NCI-H2081 (cell line): ENCODE measurements around the gene EPN2.
"Not testable (repeated sequence)": the region's sequence is repeated elsewhere in the genome, so short reads cannot be mapped to it uniquely, and the experiment has no call there.

Source experiments
- DNase-seq, 2 experiments: peaks; one replicate each; lab custom pipeline; 2025; lab: John Stamatoyannopoulos, UW

Gene EPN2

DNA sequence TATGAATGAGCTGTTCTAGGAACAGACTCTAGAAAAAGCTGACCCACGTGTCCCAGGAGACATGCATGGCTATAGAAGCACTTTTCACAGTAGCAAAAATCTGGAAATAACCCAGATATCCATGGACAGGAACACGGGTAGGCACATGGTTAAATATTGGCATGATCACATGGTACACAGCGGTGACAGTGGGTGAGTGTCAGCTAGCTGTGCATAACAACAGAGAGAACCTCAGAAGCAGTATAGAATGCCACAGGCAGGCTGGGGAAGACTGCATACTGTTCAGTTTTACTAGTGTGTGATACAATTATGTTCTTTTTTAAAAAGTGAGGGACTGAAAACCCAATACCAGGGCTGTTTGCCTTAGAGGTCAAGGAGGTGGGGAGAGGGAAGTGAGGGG is 31.4 kb downstream of the EPN2 start:
- no peak for DNase-seq

- DNase-seq = no peak
Measured at GRCh38 chr17:19269106-19269505, 31.9 kb downstream of the EPN2 start.

DNA sequence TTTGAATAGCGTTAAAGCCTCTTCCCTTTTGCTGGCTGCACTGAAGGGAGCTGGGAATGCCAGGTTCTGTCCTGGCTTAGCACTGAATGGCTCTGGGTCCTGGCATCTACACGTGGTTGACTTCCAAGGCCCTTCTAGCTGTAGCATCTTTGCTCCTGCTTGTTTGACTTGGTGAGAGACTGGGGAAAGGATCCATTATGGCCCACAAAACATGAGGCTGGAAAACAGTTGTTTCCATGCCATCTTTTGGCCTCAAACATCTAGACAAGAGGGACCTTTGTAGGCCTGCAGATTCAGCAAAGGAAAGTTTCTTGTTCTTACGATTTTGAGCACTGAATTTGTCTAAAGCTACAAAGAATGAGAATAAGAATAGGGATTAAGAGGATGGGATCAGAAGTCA is 32.5 kb downstream of the EPN2 start:
- DNase-seq = no peak

DNA sequence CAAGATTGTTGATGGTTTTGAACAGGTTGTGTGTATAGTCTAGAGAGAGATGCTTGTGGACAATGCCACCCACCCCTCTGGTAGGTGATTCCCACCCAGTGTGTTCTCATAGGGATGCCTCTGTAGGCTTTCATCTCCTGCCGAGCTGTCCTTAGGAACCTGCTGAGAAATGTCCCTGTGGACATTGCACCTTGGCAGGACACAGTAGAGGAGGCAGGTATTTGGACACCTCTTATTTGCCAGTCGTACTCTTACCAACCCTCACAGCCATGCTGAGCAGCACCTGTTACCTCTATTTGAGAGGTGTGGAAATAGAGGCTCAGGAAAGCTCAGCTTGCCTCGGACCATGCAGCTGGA is 33.2 kb downstream of the EPN2 start:
- DNase-seq = no peak

DNA sequence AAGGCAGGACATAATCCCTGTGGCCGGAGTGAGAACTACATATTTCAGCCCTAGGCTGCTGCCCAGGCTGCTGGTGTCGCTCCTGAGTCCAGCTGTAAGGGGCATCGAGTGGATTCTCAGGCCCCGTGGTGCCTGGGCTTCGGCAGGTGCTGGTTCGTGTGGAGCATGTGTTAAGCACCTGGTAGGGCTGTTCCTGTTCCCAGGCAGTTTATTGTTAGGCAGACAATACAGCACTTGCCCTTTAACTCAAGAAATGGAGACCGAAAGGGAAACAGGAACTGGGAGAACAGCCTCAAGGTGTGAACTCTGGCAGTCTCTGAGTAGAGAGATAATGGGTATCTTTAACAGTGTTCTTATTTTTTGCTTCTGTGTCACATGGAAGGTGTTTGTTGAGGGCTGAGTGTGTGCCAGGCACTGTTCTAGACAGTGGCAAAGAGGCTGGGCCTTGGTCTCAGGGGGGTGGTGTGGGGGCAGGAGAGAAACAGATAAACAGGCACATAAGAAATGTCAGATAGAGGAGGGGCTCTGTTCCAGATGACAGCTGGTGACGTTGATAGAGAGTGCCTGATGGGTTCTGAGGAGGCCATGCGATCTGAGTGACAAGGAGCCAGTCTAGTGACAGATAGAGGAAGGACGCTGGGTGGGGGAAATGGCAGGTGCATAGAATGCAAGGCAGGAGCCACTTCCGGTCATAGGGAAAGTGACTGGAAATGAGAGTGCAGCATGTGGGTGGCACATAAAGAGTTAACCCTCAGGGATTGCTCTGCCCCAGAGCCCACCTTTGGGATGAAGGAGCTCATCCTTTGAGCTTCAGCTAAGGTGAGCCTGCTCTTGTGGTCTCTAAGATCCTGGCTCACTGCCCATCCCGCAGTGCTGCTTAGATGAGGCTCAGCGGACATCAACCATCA is 33.8 kb downstream of the EPN2 start:
- DNase-seq = no peak

GRCh38 chr17:19271780-19272357 is 34.7 kb downstream of the EPN2 start:
- DNase-seq = no peak

DNA sequence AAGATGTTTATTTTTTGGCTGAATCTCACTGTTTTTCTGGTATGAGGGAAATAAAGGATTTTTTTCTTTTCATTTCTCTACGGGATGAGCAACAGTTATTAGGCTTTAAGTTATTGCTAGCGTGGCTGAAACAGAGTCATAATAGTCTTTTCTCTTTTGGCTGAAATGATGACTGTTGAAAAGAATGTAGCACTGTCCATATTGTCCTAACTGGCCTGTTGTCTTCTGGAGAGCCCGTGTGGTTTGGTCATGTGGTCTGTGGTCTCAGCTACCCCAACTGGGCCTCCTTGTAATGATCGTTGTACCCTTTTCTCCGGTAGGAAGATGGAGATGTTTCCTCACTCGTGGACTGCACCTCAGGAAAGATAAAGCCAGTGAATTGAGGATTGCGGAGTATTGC is 36.6 kb downstream of the EPN2 start:
- no peak for DNase-seq

DNA sequence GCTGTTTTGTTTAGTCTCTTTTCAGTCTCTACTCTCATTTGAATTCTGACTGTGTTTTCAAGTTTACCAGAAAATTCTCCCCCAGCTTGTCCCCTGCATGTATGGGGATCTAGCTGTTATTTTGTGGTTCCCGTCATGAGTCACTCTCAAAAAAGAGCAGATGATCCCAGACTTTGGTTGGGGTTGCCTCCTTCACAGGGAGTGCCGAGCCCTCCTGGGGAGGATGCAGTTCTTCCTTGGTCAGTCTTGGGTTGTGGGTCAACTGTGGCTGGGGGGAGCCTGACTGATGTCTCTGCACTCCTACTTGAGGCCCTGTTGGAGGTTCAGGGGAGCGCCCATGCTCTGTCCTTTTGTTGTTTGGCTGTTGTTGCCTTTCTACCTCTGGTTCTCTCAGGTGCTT is 37.7 kb downstream of the EPN2 start:
- no peak for DNase-seq

GRCh38 chr17:19275457-19276127 is 38.4 kb downstream of the EPN2 start:
- DNase-seq = no peak

DNA sequence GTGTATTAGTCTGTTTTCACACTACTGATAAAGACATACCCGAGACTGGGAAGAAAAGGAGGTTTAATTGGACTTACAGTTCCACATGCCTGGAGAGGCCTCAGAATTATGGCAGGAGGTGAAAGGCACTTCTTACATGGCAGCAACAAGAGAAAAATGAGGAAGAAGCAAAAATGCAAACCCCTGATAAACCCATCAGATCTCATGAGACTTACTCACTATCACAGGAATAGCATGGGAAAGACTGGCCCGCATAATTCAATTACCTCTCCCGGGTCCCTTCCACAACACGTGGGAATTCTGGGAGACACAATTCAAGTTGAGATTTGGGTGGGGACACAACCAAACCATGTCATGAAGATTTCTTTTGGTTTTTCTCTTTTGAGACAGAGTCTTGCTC is 41.1 kb downstream of the EPN2 start:
- DNase-seq = not testable (repeated sequence)

DNA sequence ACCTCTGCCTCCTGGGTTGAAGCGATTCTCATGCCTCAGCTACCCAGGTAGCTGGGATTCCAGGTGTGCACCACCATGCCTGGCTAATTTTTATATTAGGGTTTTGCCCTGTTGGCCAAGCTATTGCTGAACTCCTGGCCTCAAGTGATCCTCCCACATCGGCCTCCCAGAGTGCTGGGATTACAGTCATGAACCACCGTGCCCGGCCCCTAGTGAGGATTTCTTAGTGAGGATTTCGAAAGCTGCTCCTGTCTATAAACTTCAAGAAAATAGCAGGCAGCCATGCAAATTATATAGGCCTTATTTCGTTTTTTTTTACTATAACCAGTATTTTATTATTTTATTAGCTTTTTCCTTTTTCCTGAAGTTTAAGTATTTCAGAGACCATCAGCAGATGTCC is 41.6 kb downstream of the EPN2 start:
- no peak for DNase-seq

- DNase-seq = no peak
Measured at GRCh38 chr17:19281161-19281560, 44.0 kb downstream of the EPN2 start.

DNA sequence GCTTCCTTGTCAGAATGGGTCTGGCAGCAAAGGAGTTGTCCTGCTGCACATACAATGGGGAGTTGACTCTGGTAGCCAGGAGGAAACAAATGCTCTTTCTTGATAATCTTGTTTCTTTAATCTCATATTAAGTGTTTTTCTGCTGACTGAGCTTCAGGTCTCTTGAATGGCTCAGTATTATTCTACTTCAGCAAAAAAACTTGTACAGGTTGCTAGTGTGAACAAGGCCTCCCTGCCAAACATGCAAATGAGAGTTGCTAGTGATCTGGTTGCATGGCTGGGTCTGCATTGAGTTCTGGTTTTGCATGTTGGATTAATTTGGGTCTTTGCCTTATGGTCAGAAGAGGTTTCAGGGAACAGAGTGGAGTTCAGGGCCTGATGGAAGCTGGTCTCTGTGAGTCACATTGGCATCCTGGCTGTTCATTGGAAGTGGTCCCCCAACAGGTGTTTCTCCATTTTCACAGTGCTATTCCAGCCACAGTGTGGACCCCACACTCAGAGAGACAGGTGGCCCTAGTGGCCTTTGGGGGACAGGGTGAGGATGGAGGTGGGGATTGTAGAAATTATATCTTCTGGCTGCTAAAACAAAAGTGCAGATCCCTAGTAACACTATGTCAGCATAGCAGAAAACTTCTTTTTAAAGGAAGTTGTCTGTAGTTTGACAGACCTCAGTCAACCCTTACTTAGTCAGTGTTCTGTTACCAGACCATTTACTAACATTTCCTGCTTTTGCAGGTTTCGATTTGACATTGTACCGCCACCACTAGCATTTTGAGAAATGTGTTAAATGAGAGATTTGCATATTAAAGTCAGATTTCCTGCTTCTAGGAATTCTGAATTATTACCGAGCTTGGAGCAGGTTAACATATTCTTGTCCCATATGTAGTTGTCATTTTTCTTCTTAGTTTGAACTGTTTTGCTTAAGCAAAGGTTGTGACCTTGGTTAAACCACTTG is 47.1 kb downstream of the EPN2 start:
- no peak for DNase-seq

DNA sequence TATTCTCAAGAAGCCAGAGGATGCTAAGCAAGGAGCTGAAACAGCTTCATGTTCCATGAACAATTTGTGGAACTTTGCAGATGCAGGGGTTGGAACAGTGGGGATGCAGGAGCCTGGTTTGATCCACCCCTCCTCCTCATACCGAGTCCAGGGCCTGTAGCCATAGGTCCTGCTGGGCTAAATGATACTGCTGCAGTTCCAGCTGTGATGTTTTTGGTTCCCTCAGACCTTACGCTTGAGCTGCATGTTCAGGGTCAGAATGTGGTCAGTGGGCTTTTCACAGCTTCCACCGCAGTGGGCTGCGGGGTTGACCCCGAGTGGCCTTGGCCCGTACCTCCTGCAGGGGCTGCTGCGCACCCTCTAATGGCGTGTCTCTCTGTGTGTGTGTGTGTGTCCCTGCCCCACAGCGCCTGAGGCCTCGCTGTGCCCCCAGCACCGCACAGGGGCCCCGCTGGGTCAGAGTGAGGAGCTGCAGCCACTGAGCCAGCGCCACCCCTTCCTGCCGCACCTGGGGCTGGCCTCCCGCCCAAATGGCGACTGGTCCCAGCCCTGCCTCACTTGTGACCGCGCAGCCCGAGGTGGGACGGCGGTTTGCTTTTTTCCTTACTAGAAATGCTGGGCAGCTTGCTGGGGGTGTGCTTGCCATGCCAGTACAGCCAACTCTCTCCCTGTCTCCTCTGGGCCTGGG is 48.2 kb downstream of the EPN2 start:
- no peak for DNase-seq

GRCh38 chr17:19286751-19287341 is 49.7 kb downstream of the EPN2 start:
- no peak for DNase-seq

DNA sequence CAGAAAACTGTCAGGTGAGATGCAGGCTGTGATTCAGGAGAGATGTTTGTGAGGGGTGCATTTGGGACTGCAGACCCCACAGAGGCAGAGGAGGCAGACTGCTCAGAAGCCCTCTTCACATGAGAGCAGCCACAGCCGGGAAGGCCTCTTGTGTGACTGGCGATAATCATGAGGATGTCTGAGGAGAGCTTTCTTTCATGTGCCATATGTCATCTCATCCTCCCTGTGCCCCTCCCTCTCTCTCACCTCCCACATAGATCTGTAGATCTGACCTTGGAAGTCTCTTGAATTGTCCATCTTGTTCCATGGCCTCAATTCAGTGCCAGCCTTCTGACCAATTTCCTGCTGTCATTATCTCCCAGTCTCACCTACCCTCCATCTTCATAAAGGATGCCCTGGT is 50.5 kb downstream of the EPN2 start:
- no peak for DNase-seq

- DNase-seq = no peak
Measured at GRCh38 chr17:19288453-19288852, 51.3 kb downstream of the EPN2 start.

DNA sequence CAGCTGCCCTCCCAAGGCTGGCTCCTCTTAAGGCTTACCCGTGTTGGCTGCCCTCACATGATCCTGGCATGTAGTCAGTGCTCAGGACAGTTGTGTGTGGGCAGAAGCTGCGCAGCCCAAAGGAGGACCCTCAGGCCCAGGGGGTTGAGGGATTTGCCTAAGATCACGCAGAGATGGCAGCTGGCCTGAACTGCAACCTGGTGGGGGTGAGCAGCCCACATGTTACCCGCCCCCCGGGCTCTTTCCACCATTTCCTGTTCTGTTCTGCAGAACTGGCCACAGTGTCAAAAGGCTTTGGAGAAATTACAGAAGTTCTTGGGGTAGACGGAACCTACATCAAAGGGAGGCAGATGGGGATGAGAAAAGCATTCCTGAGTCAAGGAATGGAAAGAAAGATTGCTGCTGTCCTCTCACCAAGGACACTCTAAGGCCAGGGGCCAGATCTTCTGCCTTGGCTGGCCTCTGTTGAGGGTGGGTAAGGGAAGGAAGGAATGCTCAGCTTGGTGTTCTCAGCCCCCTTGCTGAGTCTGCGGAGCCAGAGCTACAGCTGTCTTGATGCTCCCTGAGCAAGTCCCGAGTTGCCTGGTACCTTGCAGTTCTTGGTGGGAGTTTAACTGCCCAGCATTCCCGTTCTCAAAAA is 53.0 kb downstream of the EPN2 start:
- no peak for DNase-seq

DNA sequence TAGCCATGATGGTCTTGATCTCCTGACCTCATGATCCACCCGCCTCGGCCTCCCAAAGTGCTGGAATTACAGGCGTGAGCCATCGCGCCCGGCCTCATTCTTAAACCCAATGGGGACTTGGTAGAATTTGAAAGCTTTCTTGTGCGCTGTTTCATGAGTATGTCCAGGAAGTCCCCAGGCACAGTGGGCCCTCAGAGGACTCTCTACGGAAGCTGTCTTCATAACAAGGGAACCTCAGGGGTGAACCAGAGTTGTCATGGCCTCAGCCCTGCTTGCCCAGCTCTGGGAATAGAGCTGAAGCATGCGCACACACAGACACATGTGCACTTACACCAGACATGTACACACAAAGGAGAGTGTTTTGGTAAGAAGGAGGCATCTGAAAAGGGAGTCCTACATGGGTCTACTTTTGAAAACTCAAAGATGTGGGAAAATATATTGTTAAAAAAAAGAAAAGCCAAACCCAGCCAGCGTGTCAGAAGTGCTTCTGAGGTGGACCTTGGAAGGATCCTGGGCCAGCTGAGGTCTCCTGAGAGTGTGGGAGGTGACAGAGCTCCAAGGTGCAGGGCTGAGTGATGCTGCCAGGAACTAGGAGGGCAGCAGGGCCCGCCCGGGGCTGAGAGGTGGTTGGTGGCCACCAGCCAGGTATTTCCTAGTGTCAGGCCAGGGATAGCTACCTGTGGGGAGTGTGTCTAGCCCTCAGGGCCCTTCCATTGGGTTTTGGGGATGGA is 54.6 kb downstream of the EPN2 start:
- DNase-seq = no peak

DNA sequence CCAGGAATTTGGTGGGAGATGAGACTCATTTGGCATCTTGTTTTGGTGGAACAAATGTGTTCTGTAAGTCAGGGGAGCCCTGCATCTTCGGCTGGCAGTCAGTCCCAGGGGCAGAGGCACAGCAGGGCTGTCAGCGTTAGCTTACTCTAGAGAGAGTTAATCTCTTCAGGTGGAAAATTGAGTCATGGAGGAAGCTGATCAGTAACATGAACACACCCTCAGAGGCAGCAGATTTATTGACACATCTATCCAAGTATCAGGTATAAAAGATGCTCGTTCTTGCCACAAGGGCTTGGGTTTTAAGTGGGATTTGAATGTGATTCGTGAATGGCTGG is 55.2 kb downstream of the EPN2 start:
- no peak for DNase-seq
